Nephron (organoid): ENCODE measurements around the gene COPS3.
"Not testable (repeated sequence)": the region's sequence is repeated elsewhere in the genome, so short reads cannot be mapped to it uniquely, and the experiment has no call there.

Experiments
- H3K27ac Mint-ChIP-seq, 3 experiments: 2 replicates each; pipeline ENCODE4 v1.8.0; 2020; ENCODE audit warnings: mixed read lengths in 3 of 3, mild to moderate bottlenecking in 2 of 3, moderate library complexity in 1 of 3
- H3K27me3 Mint-ChIP-seq: 2 replicates; pipeline ENCODE4 v1.8.0; 2021; ENCODE audit warnings: low read depth, mild to moderate bottlenecking, moderate library complexity, mixed read lengths
- H3K36me3 Mint-ChIP-seq: 2 replicates; pipeline ENCODE4 v1.8.0; 2020; ENCODE audit warnings: low read depth, mixed read lengths
- H3K4me1 Mint-ChIP-seq: 2 replicates; pipeline ENCODE4 v1.8.0; 2020; ENCODE audit warnings: mixed read lengths
- H3K4me3 Mint-ChIP-seq, 3 experiments: 2 replicates each; pipeline ENCODE4 v1.8.0; 2020; ENCODE audit warnings: mild to moderate bottlenecking in 3 of 3, mixed read lengths in 3 of 3, moderate library complexity in 2 of 3
- H3K9me3 Mint-ChIP-seq: 2 replicates; pipeline ENCODE4 v1.8.0; 2020; ENCODE audit warnings: mixed read lengths
- CTCF ChIP-seq, 3 experiments: fragments of 200-600 bp; sonication (generic); IDR thresholded peaks; one replicate each; pipeline ENCODE4 v1.5.0; 2021; ENCODE audit warnings: antibody characterized with exemption in 3 of 3; ENCODE audit not compliant: unreplicated experiment in 3 of 3

The COPS3 gene

GRCh38 chr17:17258011-17258410 is 23.0 kb downstream of the COPS3 start:
- peaks cover 69% of the 10 kb centered on the region for H3K36me3 Mint-ChIP-seq
- H3K27me3 Mint-ChIP-seq, result no peaks in the 10 kb centered on the region
- no peaks in the 10 kb centered on the region for H3K9me3 Mint-ChIP-seq
- H3K4me1 Mint-ChIP-seq, result no peaks in the 10 kb centered on the region
- no peak for TF ChIP-seq CTCF (IDR thresholded peaks at IDR 0.05; ENCODE audit: unreplicated experiment in 3 of 3)
- H3K4me3 Mint-ChIP-seq, result no peak overlapping the region
- H3K27ac Mint-ChIP-seq, result no peak overlapping the region

GRCh38 chr17:17256316-17256715 is 24.7 kb downstream of the COPS3 start:
- H3K4me3 Mint-ChIP-seq, result no peak overlapping the region
- H3K27ac Mint-ChIP-seq, result no peak overlapping the region
- H3K4me1 Mint-ChIP-seq, result no peaks in the 10 kb centered on the region
- H3K9me3 Mint-ChIP-seq, result no peaks in the 10 kb centered on the region
- H3K27me3 Mint-ChIP-seq, result no peaks in the 10 kb centered on the region
- no peak for TF ChIP-seq CTCF (IDR thresholded peaks at IDR 0.05; ENCODE audit: unreplicated experiment in 3 of 3)
- peaks cover 72% of the 10 kb centered on the region for H3K36me3 Mint-ChIP-seq

GRCh38 chr17:17255689-17256088 is 25.4 kb downstream of the COPS3 start:
- not testable (repeated sequence) for H3K9me3 Mint-ChIP-seq, H3K27ac Mint-ChIP-seq, H3K27me3 Mint-ChIP-seq, H3K4me3 Mint-ChIP-seq, H3K4me1 Mint-ChIP-seq
- peaks cover 68% of the 10 kb centered on the region for H3K36me3 Mint-ChIP-seq

- Mint-ChIP-seq H3K36me3 (peaks cover 63% of the 10 kb centered on the region), H3K4me1 (no peaks in the 10 kb centered on the region), H3K9me3 (no peaks in the 10 kb centered on the region), H3K27ac (no peak overlapping the region), H3K4me3 (no peak overlapping the region), H3K27me3 (no peaks in the 10 kb centered on the region)
- no peak for TF ChIP-seq CTCF (IDR thresholded peaks at IDR 0.05; ENCODE audit: unreplicated experiment in 3 of 3)
Observed at GRCh38 chr17:17254036-17254435, 27.0 kb downstream of the COPS3 start.

- no peak for TF ChIP-seq CTCF (IDR thresholded peaks at IDR 0.05; ENCODE audit: unreplicated experiment in 3 of 3)
- no peak overlapping the region for H3K27ac Mint-ChIP-seq
- no peaks in the 10 kb centered on the region for H3K27me3 Mint-ChIP-seq
- peaks cover 63% of the 10 kb centered on the region for H3K36me3 Mint-ChIP-seq
- no peaks in the 10 kb centered on the region for H3K4me1 Mint-ChIP-seq
- no peak overlapping the region for H3K4me3 Mint-ChIP-seq
- no peaks in the 10 kb centered on the region for H3K9me3 Mint-ChIP-seq
Observed at GRCh38 chr17:17253406-17253805, 27.6 kb downstream of the COPS3 start.

GRCh38 chr17:17252149-17252661 is 28.8 kb downstream of the COPS3 start:
- H3K4me3 Mint-ChIP-seq, result no peak overlapping the region
- H3K36me3 Mint-ChIP-seq, result peaks cover 63% of the 10 kb centered on the region
- no peak overlapping the region for H3K27ac Mint-ChIP-seq
- no peak for TF ChIP-seq CTCF (IDR thresholded peaks at IDR 0.05; ENCODE audit: unreplicated experiment in 3 of 3)
- no peaks in the 10 kb centered on the region for H3K27me3 Mint-ChIP-seq
- H3K9me3 Mint-ChIP-seq, result no peaks in the 10 kb centered on the region
- no peaks in the 10 kb centered on the region for H3K4me1 Mint-ChIP-seq
